ENCODE data around the gene SIGLEC5. TPM values are rescaled to one million over a fixed set of nuclear protein-coding genes. Genes with fewer than 3 reads are reported as not detected.
A peak's percentile ranks its signal among the peaks of the same experiment; 100 is the strongest.

Gene SIGLEC5
- total and polyA plus RNA-seq, 2 of the 13 experiments (the other 11 are each of a cell fraction or from before 2014, with no cell fraction given), result not detected

DNA sequence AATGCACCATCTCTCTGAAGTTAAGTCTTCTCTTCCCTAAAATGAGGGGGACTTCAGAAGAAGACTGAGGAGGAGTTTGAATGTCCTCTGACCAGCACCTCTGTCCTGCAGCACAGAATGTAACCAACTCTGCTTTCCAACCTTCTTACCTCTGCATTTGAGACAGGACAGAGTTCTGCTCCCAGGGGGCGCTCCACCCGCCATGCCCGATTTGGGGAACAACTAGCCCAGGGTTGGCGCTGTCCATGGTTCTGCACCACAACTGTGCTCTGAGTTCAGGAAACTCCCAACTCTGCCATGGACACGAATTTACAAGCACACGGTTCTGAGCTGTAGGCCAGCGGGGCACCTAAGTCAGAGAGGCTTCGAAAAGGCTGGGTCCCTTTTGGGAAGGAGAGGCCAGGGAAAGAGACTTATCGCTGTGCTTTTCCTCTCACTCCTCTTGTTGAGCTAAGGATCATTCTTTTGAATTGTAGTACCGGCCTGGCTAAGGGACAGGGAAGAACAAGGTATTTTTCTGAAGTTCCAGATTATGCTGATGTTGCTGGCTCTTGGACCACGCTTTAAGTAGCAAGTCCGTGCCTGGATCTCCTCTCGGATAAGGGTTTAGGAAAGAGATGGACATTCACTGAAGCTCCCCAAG, 22.2 kb downstream of the SIGLEC5 start (continued):
- TF ChIP-seq, protein P1, sequence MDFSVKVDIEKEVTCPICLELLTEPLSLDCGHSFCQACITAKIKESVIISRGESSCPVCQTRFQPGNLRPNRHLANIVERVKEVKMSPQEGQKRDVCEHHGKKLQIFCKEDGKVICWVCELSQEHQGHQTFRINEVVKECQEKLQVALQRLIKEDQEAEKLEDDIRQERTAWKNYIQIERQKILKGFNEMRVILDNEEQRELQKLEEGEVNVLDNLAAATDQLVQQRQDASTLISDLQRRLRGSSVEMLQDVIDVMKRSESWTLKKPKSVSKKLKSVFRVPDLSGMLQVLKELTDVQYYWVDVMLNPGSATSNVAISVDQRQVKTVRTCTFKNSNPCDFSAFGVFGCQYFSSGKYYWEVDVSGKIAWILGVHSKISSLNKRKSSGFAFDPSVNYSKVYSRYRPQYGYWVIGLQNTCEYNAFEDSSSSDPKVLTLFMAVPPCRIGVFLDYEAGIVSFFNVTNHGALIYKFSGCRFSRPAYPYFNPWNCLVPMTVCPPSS (IDR thresholded peaks at IDR 0.05), result no peak
- TF ChIP-seq TGIF2 (CRISPR knock-in tag; IDR thresholded peaks at IDR 0.05) (peak; percentile 93), MIER3 (CRISPR knock-in tag; IDR thresholded peaks at IDR 0.05; ENCODE audit: borderline replicate concordance) (peak; percentile 79; the same call in 1 of the 2 replicates), TSC22D2 (CRISPR knock-in tag; IDR thresholded peaks at IDR 0.05; ENCODE audit: borderline replicate concordance) (peak; percentile 99), MYNN (CRISPR knock-in tag; IDR thresholded peaks at IDR 0.05; ENCODE audit: low read depth) (peak; percentile 80; the same call in 1 of the 2 replicates), ZNF224 (CRISPR knock-in tag; IDR thresholded peaks at IDR 0.05) (0 out of 2 replicates have a peak, but pooled peaks have one; percentile 27), SOX6 (IDR thresholded peaks at IDR 0.05) (no peak), SOX6 (CRISPR knock-in tag; IDR thresholded peaks at IDR 0.05) (no peak), ZNF24 (IDR thresholded peaks at IDR 0.05) (no peak), AGO1 (IDR thresholded peaks at IDR 0.05; ENCODE audit: low read depth, low read length, poor library complexity, severe bottlenecking) (no peak), LCORL (IDR thresholded peaks at IDR 0.05) (no peak), LCORL (CRISPR knock-in tag; IDR thresholded peaks at IDR 0.05) (no peak), NFYC (CRISPR knock-in tag; IDR thresholded peaks at IDR 0.05) (peak; percentile 38; the same call in 1 of the 2 replicates), KDM5A (IDR thresholded peaks at IDR 0.05; ENCODE audit: borderline replicate concordance, low read length) (no peak), HMGA1 (CRISPR knock-in tag; conservative IDR thresholded peaks at IDR 0.05) (no peak), IKZF4 (CRISPR knock-in tag; IDR thresholded peaks at IDR 0.05; ENCODE audit: borderline replicate concordance, low read depth, not compliant biosample characterization) (peak; percentile 87), RAD21 (CRISPR knock-in tag; IDR thresholded peaks at IDR 0.05) (no peak; the same call in 1 of the 2 replicates), CENPX (CRISPR knock-in tag; IDR thresholded peaks at IDR 0.05) (no peak), SRSF4 (IDR thresholded peaks at IDR 0.05; ENCODE audit: low read depth, low read length, poor library complexity, severe bottlenecking) (no peak), ZNF567 (CRISPR knock-in tag; IDR thresholded peaks at IDR 0.05; ENCODE audit: borderline replicate concordance) (no peak)
- TF ChIP-seq, protein P2, sequence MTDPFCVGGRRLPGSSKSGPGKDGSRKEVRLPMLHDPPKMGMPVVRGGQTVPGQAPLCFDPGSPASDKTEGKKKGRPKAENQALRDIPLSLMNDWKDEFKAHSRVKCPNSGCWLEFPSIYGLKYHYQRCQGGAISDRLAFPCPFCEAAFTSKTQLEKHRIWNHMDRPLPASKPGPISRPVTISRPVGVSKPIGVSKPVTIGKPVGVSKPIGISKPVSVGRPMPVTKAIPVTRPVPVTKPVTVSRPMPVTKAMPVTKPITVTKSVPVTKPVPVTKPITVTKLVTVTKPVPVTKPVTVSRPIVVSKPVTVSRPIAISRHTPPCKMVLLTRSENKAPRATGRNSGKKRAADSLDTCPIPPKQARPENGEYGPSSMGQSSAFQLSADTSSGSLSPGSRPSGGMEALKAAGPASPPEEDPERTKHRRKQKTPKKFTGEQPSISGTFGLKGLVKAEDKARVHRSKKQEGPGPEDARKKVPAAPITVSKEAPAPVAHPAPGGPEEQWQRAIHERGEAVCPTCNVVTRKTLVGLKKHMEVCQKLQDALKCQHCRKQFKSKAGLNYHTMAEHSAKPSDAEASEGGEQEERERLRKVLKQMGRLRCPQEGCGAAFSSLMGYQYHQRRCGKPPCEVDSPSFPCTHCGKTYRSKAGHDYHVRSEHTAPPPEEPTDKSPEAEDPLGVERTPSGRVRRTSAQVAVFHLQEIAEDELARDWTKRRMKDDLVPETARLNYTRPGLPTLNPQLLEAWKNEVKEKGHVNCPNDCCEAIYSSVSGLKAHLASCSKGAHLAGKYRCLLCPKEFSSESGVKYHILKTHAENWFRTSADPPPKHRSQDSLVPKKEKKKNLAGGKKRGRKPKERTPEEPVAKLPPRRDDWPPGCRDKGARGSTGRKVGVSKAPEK (CRISPR knock-in tag; IDR thresholded peaks at IDR 0.05; ENCODE audit: borderline replicate concordance), result no peak
- TF ChIP-seq, protein P3, sequence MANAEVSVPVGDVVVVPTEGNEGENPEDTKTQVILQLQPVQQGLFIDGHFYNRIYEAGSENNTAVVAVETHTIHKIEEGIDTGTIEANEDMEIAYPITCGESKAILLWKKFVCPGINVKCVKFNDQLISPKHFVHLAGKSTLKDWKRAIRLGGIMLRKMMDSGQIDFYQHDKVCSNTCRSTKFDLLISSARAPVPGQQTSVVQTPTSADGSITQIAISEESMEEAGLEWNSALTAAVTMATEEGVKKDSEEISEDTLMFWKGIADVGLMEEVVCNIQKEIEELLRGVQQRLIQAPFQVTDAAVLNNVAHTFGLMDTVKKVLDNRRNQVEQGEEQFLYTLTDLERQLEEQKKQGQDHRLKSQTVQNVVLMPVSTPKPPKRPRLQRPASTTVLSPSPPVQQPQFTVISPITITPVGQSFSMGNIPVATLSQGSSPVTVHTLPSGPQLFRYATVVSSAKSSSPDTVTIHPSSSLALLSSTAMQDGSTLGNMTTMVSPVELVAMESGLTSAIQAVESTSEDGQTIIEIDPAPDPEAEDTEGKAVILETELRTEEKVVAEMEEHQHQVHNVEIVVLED (CRISPR knock-in tag; IDR thresholded peaks at IDR 0.05; ENCODE audit: borderline replicate concordance), result no peak
- TF ChIP-seq, protein P4, sequence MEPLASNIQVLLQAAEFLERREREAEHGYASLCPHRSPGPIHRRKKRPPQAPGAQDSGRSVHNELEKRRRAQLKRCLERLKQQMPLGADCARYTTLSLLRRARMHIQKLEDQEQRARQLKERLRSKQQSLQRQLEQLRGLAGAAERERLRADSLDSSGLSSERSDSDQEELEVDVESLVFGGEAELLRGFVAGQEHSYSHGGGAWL (CRISPR knock-in tag; IDR thresholded peaks at IDR 0.05), result peak; percentile 96
- TF ChIP-seq, protein P5, sequence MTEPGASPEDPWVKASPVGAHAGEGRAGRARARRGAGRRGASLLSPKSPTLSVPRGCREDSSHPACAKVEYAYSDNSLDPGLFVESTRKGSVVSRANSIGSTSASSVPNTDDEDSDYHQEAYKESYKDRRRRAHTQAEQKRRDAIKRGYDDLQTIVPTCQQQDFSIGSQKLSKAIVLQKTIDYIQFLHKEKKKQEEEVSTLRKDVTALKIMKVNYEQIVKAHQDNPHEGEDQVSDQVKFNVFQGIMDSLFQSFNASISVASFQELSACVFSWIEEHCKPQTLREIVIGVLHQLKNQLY (CRISPR knock-in tag; IDR thresholded peaks at IDR 0.05), result peak; percentile 66; the same call in 1 of the 2 replicates
